BJ (cell line): ENCODE results near the gene POLR3F. TPM values are rescaled to one million over a fixed set of nuclear protein-coding genes. Genes with fewer than 3 reads are reported as not detected.

Source experiments
- CTCF ChIA-PET: fragments of 350-600 bp; formaldehyde crosslinking; extraction: SDS; loops from one replicate; lab custom pipeline; 2021; ENCODE audit warnings: antibody characterized with exemption, inconsistent platforms; lab: Yijun Ruan, JAX
- POLR2A ChIA-PET: fragments of 300-600 bp; sonication (Branson Sonifier 250); formaldehyde crosslinking; extraction: SDS; loops from one replicate; lab custom pipeline; 2021; ENCODE audit warnings: antibody characterized with exemption; lab: Charles Lee
- DNase-seq: peaks from one replicate; pipeline ENCODE4 v3.0.0-alpha.2; 2011; ENCODE audit warnings: low read depth
- H3K27me3 ChIP-seq: 2 replicates; pipeline ENCODE4 v1.6.0; 2011; ENCODE audit warnings: low read length; ENCODE audit not compliant: control insufficient read depth, insufficient read depth
- H3K36me3 ChIP-seq: 2 replicates; pipeline ENCODE4 v1.5.1; 2011; ENCODE audit warnings: low read length; ENCODE audit not compliant: control insufficient read depth, insufficient read depth
- H3K4me3 ChIP-seq: 2 replicates; pipeline ENCODE4 v1.5.1; 2011; ENCODE audit warnings: low read depth, mild to moderate bottlenecking, control low read depth, low read length
- polyA plus RNA-seq: library from polyadenylated mRNA; depleted of rRNA; stranded (reverse); fragments of >200 nt; gene quantifications from 2 replicates; pipeline ENCODE4 v1.2.3, GENCODE V29; 2011; rRNA removed
- small RNA-seq: library from RNA; depleted of rRNA; stranded (forward); fragments of <200 nt; gene quantifications from one replicate; pipeline ENCODE3, GENCODE V24; 2012; ENCODE audit warnings: low replicate concordance, low read depth; ENCODE audit not compliant: insufficient read length
- TF ChIP-seq, protein P1 (sequence below): IDR thresholded peaks from 2 replicates; pipeline ENCODE4 v1.5.1; 2011; ENCODE audit warnings: low read depth, mild to moderate bottlenecking, control low read depth, inconsistent platforms, low read length, moderate library complexity; ENCODE audit not compliant: insufficient read depth

The POLR3F gene
- polyA plus RNA-seq, 1 experiment: 10.9 TPM

DNA sequence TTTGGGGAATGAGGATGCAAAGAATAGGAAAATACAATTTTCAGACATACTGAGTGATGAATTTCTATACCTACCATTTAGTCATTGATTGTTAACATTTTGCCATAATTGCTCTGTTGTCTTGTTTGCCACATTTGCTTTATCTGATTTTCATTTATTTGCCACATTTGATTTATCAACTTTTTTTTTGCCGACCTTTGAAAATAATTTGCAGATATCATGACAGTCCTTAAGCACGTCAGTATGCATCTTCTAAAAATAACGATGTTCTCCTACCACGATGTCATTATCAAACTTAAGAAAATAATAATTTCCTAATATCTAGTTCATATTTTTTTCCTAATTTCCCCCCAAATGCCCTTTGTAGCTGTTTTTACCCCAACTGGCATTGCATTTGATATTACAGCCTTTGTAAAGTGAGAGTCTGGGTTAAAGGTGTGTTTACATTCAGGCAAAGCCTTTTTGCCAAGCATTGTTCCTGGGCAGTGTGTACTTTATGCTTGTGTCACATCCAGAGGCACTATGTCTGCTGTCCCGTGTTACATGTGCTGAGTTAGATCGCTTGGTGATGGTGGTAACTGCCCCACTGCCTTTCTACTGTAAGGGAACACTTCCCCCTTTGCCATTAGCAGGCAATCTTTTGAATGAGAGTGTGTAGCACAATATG is 66.9 kb downstream of the POLR3F start:
- DNase-seq: no peak
- no peaks in the 10 kb centered on the region for H3K27me3 ChIP-seq
- CTCF ChIA-PET: no interaction called here
- H3K36me3 ChIP-seq: peaks cover 13% of the 10 kb centered on the region
- POLR2A ChIA-PET: no interaction called here
- TF ChIP-seq, protein P1, sequence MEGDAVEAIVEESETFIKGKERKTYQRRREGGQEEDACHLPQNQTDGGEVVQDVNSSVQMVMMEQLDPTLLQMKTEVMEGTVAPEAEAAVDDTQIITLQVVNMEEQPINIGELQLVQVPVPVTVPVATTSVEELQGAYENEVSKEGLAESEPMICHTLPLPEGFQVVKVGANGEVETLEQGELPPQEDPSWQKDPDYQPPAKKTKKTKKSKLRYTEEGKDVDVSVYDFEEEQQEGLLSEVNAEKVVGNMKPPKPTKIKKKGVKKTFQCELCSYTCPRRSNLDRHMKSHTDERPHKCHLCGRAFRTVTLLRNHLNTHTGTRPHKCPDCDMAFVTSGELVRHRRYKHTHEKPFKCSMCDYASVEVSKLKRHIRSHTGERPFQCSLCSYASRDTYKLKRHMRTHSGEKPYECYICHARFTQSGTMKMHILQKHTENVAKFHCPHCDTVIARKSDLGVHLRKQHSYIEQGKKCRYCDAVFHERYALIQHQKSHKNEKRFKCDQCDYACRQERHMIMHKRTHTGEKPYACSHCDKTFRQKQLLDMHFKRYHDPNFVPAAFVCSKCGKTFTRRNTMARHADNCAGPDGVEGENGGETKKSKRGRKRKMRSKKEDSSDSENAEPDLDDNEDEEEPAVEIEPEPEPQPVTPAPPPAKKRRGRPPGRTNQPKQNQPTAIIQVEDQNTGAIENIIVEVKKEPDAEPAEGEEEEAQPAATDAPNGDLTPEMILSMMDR: no peak
- no peak overlapping the region for H3K4me3 ChIP-seq

Small RNA genes within 50 kb of the gene (small RNA-seq; reads per million reads assigned to genes)
- not detected for gene MIR3192
- not detected for gene RNA5SP476

Other genes starting within 250 kb of the POLR3F start
- 13.9 and 18.6 TPM in 2 replicates for gene ZNF133, start 178.9 kb upstream of the POLR3F start, polyA plus RNA-seq
- 2.0 TPM in 2 replicates for gene DZANK1, start 360 bp upstream of the POLR3F start, polyA plus RNA-seq
- gene RBBP9, start 29.8 kb downstream of the POLR3F start, polyA plus RNA-seq: 8.5 and 14.9 TPM in 2 replicates
- 49.2 and 56.5 TPM in 2 replicates for gene SEC23B, start 40.5 kb downstream of the POLR3F start, polyA plus RNA-seq
- gene SMIM26, start 100.0 kb downstream of the POLR3F start, polyA plus RNA-seq: 108 and 232 TPM in 2 replicates
- gene DTD1, start 120.7 kb downstream of the POLR3F start, polyA plus RNA-seq: 47.3 and 57.7 TPM in 2 replicates